Adipocyte (in vitro differentiated cells): ENCODE results near the gene POLR2B.

ENCODE experiments used
- DNase-seq: peaks from one replicate; pipeline ENCODE4 v3.0.0-alpha.2; 2015; ENCODE audit warnings: low read depth
- H3K27me3 ChIP-seq: replicated peaks from 2 replicates; pipeline ENCODE4 v1.7.0; 2013; ENCODE audit warnings: mild to moderate bottlenecking, low read length, moderate library complexity; ENCODE audit not compliant: control insufficient read depth, insufficient read depth
- H3K36me3 ChIP-seq: 2 replicates; pipeline ENCODE4 v1.7.0; 2013; ENCODE audit warnings: low read length, mild to moderate bottlenecking, moderate library complexity; ENCODE audit not compliant: control insufficient read depth, insufficient read depth, severe bottlenecking
- H3K4me1 ChIP-seq: 2 replicates; pipeline ENCODE4 v1.7.0; 2013; ENCODE audit warnings: mild to moderate bottlenecking, low read length, moderate library complexity; ENCODE audit not compliant: control insufficient read depth, insufficient read depth
- H3K4me3 ChIP-seq: 2 replicates; pipeline ENCODE4 v1.7.0; 2013; ENCODE audit warnings: mild to moderate bottlenecking, low read length, moderate library complexity
- H3K9ac ChIP-seq: 2 replicates; pipeline ENCODE4 v1.7.0; 2013; ENCODE audit warnings: mild to moderate bottlenecking, low read length, moderate library complexity
- H3K9me3 ChIP-seq: 2 replicates; pipeline ENCODE4 v1.7.0; 2013; ENCODE audit warnings: mild to moderate bottlenecking, low read length, moderate library complexity; ENCODE audit not compliant: control insufficient read depth

POLR2B gene

GRCh38 chr4:56986952-56987351, 8.3 kb downstream of the POLR2B start:
- H3K9me3 ChIP-seq: no peaks in the 10 kb centered on the region
- peaks cover 5% of the 10 kb centered on the region for H3K4me1 ChIP-seq
- no peaks in the 10 kb centered on the region for H3K27me3 ChIP-seq
- no peak overlapping the region for H3K9ac ChIP-seq
- DNase-seq: no peak
- H3K36me3 ChIP-seq: peaks cover 70% of the 10 kb centered on the region
- no peak overlapping the region for H3K4me3 ChIP-seq

GRCh38 chr4:56990109-56990905, 11.6 kb downstream of the POLR2B start:
- peaks cover 6% of the 10 kb centered on the region for H3K4me1 ChIP-seq
- H3K9ac ChIP-seq: no peak overlapping the region
- H3K9me3 ChIP-seq: no peaks in the 10 kb centered on the region
- H3K36me3 ChIP-seq: peaks cover 88% of the 10 kb centered on the region
- no peak overlapping the region for H3K4me3 ChIP-seq
- H3K27me3 ChIP-seq: no peaks in the 10 kb centered on the region
- peak; percentile 48 for DNase-seq

DNA sequence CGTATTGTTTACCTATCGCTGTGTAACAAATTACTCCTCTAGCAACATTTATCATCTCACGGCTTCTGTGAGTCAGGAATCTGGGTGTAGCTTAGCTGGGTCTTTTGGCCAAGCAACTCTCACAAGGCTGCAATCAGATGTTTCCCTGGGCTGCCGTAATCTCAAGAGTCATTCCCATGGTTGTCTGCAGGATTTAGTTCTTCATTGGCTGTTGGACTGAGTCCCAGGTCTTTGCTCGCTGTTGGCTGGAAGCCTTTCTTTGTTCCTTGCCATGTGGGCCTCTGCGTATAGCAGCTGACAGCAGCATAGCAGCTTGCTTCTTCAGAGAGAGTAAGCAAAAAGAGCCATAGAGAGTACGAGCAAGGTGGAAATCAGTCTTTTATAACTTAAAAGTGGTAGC, 16.8 kb downstream of the POLR2B start:
- Histone ChIP-seq H3K4me3 (peak overlapping the region; percentile 51), H3K36me3 (peaks cover 66% of the 10 kb centered on the region), H3K27me3 (no peaks in the 10 kb centered on the region), H3K4me1 (peaks cover 28% of the 10 kb centered on the region), H3K9ac (peak overlapping the region; percentile 56), H3K9me3 (no peaks in the 10 kb centered on the region)
- DNase-seq: peak; percentile 74

DNA sequence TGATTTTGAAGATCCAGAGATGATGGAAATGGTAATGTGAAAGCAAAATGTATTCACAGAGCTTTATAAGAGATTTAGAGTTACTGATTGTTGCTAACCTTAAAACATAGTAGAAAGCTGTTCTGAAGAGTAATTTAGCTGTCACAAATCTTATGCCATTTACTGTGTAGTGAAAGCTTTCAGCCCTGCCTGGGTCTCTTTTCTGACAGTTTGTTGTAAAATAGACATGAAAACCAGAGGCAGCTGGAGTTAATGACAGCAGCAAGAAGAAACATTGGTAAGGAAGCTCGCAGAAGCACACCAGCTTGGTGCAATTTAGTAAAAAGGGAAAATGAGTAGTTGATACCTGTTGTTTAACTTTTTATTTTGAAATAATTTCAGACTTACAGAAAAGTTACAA, 21.1 kb downstream of the POLR2B start:
- no peak overlapping the region for H3K4me3 ChIP-seq
- peaks cover 28% of the 10 kb centered on the region for H3K4me1 ChIP-seq
- H3K27me3 ChIP-seq: no peaks in the 10 kb centered on the region
- DNase-seq: no peak
- peaks cover 71% of the 10 kb centered on the region for H3K36me3 ChIP-seq
- H3K9me3 ChIP-seq: no peaks in the 10 kb centered on the region
- no peak overlapping the region for H3K9ac ChIP-seq

DNA sequence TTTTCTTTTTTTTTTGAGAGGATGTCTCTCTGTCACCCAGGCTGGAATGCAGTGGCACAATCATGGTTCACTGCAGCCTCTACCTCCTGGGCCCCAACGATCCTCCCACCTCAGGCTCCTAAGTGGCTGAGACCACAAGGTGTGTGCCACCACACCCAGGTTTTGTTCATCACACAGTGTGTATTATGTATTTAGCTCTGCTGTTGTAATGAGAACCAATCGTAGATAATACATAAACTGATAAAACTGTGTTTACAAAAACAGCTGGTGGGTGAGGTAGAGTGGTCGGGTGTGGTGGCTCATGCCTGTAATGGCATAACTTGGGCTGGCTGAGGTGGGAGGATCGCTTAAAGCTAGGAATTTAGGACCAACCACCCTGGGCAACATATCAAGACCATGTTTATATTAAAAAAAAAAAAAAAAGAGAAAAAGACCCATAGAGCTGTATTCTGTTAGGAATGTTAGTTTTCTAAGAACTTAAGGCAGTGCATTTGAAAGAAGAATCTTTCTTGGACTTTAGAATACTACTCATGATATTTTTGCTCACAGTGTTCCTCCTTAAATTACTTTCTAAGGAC, 34.9 kb downstream of the POLR2B start:
- Histone ChIP-seq H3K4me1 (no peaks in the 10 kb centered on the region), H3K4me3 (no peak overlapping the region)
- no peak for DNase-seq

DNA sequence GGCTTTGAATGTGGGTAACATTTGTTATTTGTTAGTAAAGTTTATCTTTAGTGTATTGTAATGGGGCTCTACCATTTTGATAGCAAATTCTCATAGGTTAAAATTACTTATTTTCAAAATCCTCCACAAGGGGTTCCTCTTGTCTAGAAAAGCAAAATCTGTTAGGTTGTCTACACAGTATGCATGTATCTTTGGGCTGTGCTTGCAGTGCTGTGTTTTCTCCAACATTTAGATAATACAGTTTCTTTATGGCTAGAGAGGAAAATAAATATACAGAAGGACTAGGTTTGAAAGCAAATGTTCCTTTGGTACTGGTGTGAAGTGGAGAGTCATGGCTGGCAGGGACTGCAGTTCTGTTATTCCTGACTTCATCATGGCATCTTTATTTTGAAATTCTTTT, 40.3 kb downstream of the POLR2B start:
- Histone ChIP-seq H3K9me3 (no peaks in the 10 kb centered on the region), H3K4me3 (no peak overlapping the region), H3K36me3 (peaks cover 82% of the 10 kb centered on the region), H3K4me1 (peaks cover 31% of the 10 kb centered on the region), H3K27me3 (no peaks in the 10 kb centered on the region), H3K9ac (no peak overlapping the region)
- peak; percentile 55 for DNase-seq

More for the DNA sequence above, 34.9 kb downstream of the POLR2B start:
- H3K9ac ChIP-seq: no peak overlapping the region
- H3K9me3 ChIP-seq: no peaks in the 10 kb centered on the region
- H3K27me3 ChIP-seq: no peaks in the 10 kb centered on the region
- peaks cover 92% of the 10 kb centered on the region for H3K36me3 ChIP-seq

DNA sequence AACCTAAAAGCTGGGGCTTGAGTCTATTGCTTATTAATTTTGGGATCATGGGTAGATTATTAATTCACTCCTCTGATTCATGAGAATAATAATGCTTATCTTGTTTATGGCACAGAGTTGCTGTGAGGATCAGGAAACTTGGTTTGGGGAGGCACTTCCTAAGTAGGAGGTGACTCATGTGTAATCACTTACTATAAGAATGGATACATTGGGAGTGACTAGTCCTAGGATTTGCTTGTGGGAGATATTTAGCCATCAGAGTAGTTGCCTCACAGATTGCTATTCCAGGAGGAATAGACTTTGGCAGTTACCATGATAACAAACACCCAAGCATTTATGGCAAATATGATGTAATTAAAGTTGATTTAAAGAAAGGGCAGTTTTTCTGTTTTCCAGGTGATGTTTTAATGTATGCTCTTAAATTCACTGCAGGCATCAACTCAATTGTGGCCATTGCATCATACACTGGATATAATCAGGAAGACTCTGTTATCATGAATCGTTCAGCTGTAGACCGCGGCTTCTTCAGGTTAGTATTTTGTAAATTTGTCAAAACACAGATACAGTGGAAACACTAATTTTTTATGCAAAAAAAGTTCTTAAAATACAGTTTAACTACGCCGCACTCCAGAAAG, 41.9 kb downstream of the POLR2B start:
- Histone ChIP-seq H3K36me3 (peaks cover 82% of the 10 kb centered on the region), H3K9me3 (no peaks in the 10 kb centered on the region), H3K4me3 (no peak overlapping the region), H3K4me1 (peaks cover 31% of the 10 kb centered on the region), H3K9ac (no peak overlapping the region), H3K27me3 (no peaks in the 10 kb centered on the region)
- peak; percentile 68 for DNase-seq

- H3K27me3 ChIP-seq: no peaks in the 10 kb centered on the region
- no peaks in the 10 kb centered on the region for H3K9me3 ChIP-seq
- peaks cover 31% of the 10 kb centered on the region for H3K4me1 ChIP-seq
- H3K4me3 ChIP-seq: no peak overlapping the region
- no peak overlapping the region for H3K9ac ChIP-seq
- DNase-seq: peak; percentile 89
- H3K36me3 ChIP-seq: peaks cover 83% of the 10 kb centered on the region
Observed at GRCh38 chr4:57023104-57023503, 44.4 kb downstream of the POLR2B start.

DNA sequence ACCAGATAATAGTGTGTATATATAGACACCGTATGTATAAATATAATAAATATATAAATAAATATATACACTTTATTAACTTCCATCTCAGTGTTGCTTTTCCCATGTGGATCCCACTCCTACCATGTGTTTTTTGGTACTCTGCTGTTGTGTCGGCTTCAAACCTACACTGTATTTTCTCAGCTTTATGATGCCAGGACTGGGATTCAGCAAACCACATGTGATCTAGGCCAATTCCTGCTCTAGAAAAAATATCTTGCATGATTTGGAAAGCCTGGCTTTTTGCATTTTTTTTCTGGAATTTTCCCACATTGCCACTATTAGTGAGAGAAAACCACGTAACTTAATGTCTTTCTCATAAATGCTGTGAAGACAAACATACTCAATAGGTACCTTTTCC, 55.8 kb downstream of the POLR2B start:
- Histone ChIP-seq H3K4me3 (no peak overlapping the region), H3K36me3 (peaks cover 43% of the 10 kb centered on the region), H3K9ac (no peak overlapping the region), H3K4me1 (peaks cover 14% of the 10 kb centered on the region), H3K9me3 (no peaks in the 10 kb centered on the region), H3K27me3 (no peaks in the 10 kb centered on the region)
- no peak for DNase-seq

GRCh38 chr4:57037982-57038604, 59.4 kb downstream of the POLR2B start:
- peak; percentile 65 for DNase-seq
- Histone ChIP-seq H3K9me3 (no peaks in the 10 kb centered on the region), H3K4me3 (no peak overlapping the region), H3K4me1 (peaks cover 32% of the 10 kb centered on the region), H3K9ac (no peak overlapping the region), H3K36me3 (peaks cover 10% of the 10 kb centered on the region), H3K27me3 (no peaks in the 10 kb centered on the region)

DNA sequence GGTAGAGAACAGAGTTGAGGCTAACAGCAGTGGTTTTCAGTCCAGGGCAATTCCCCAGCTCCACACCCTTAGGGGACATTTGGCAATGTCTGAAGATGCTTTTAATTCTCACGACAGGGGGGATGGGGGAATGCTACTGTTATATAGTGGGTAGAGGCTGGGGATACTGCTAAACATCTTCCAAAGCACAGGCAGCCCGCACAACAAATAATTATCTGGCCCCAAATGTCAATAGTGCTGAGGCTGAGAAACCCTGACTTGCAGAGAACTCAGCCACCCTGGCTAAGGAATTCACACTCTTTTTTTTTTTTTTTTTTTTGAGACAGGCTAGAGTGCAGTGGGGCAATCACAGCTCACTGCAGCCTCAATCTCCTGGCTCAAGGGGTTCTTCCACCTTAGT, 60.6 kb downstream of the POLR2B start:
- H3K27me3 ChIP-seq: no peaks in the 10 kb centered on the region
- no peak overlapping the region for H3K9ac ChIP-seq
- no peaks in the 10 kb centered on the region for H3K9me3 ChIP-seq
- H3K36me3 ChIP-seq: peaks cover 3% of the 10 kb centered on the region
- peak; percentile 44 for DNase-seq
- H3K4me3 ChIP-seq: no peak overlapping the region
- H3K4me1 ChIP-seq: peaks cover 44% of the 10 kb centered on the region
